Measurements from ENCODE around the gene CYTH3.

GRCh38 chr7:6252341-6252746, 20.1 kb downstream of the CYTH3 start:
- no peak for TF ChIP-seq CTCF (IDR thresholded peaks at IDR 0.05)
- no peak for TF ChIP-seq POLR2A (IDR thresholded peaks at IDR 0.05)
